Stimulated activated naive B cell treated with anti-CD40 and anti-IgM and Interleukin-4, amounts not matched to agents 10 μg/mL and 1 μg/mL and 100 μg/mL, for 72 hours (primary cell): ENCODE measurements around the gene TSPO2.
"Not testable (repeated sequence)": the region's sequence is repeated elsewhere in the genome, so short reads cannot be mapped to it uniquely, and the experiment has no call there.

Source experiments
- ATAC-seq, 2 donors: fragments of 150-1000 bp; cut with Tn5 transposase; replicated peaks; 2 replicates each; pipeline ENCODE4 v1.10.0; 2021; ENCODE audit warnings: moderate library complexity in 1 of 2
- DNase-seq: peaks from one replicate; pipeline ENCODE4 v3.0.0; 2021
- H3K27ac Mint-ChIP-seq: one replicate; pipeline ENCODE4 v1.8.0; 2022; ENCODE audit warnings: mild to moderate bottlenecking, mixed read lengths
- H3K27me3 Mint-ChIP-seq, 2 donors: one replicate each; pipeline ENCODE4 v1.8.0; 2022; ENCODE audit warnings: mixed read lengths in 2 of 2
- H3K36me3 Mint-ChIP-seq, 2 donors: one replicate each; pipeline ENCODE4 v1.8.0; 2022; ENCODE audit warnings: mixed read lengths in 2 of 2, mild to moderate bottlenecking in 1 of 2
- H3K4me1 Mint-ChIP-seq, 2 donors: one replicate each; pipeline ENCODE4 v1.8.0; 2022; ENCODE audit warnings: mixed read lengths in 2 of 2, mild to moderate bottlenecking in 1 of 2
- H3K4me3 Mint-ChIP-seq, 2 donors: one replicate each; pipeline ENCODE4 v1.8.0; 2022; ENCODE audit warnings: mild to moderate bottlenecking in 2 of 2, mixed read lengths in 2 of 2, moderate library complexity in 1 of 2
- H3K9me3 Mint-ChIP-seq, 2 donors: one replicate each; pipeline ENCODE4 v1.8.0; 2022; ENCODE audit warnings: mixed read lengths in 2 of 2, mild to moderate bottlenecking in 1 of 2

The TSPO2 gene

DNA sequence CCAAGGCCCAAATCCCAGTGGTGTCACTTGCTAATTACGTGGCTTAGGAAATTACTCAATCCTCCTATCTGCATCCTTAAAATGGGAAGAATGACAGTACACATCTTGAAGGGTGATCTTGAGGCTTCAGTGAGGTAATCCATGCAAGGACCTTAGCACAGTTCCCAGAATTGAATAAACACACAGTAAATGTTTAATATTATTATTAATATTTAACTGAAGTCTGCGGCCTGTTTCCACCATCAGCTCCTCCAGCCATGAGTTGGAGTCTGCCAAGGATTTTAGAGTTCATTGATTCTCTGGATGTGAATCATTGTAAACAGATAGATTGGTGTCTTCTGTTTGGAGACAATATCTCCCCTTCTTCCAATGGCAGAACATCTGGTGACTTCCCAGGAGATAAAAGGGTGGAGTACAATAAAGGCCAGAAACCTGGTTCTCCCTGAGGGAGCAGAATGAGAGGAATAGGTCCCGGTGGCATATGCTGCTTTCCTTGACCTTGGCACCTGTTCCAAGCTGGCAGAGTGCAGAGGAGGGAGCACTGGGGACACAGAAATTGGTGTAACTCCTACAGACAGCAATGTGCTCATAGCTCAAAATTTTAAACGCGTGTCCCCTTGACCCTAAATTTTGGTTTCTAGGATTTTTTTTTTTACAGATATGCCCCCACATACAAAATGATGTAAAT, 28.7 kb upstream of the TSPO2 start:
- Mint-ChIP-seq H3K27ac (no peak overlapping the region), H3K27me3 (peaks cover 0 to 8% of the 10 kb centered on the region in 2 donors), H3K9me3 (peaks cover 0 to 2% of the 10 kb centered on the region in 2 donors), H3K36me3 (peaks cover 3 to 4% of the 10 kb centered on the region in 2 donors), H3K4me1 (no peaks in the 10 kb centered on the region), H3K4me3 (no peak overlapping the region)
- ATAC-seq (no peak), DNase-seq (no peak)

GRCh38 chr6:41014780-41015179, 27.5 kb upstream of the TSPO2 start:
- Mint-ChIP-seq H3K9me3 (peaks cover 0 to 2% of the 10 kb centered on the region in 2 donors), H3K27me3 (peaks cover 0 to 8% of the 10 kb centered on the region in 2 donors), H3K4me1 (no peaks in the 10 kb centered on the region), H3K27ac (no peak overlapping the region), H3K4me3 (no peak overlapping the region), H3K36me3 (peaks cover 3 to 4% of the 10 kb centered on the region in 2 donors)
- DNase-seq (no peak), ATAC-seq (no peak)

- not testable (repeated sequence) for H3K4me3 Mint-ChIP-seq, H3K9me3 Mint-ChIP-seq, H3K36me3 Mint-ChIP-seq, DNase-seq, ATAC-seq, H3K27me3 Mint-ChIP-seq, H3K27ac Mint-ChIP-seq, H3K4me1 Mint-ChIP-seq
These were observed 26.4 kb upstream of the TSPO2 start for GRCh38 chr6:41015860-41016259.

- Mint-ChIP-seq H3K27me3 (peaks cover 0 to 4% of the 10 kb centered on the region in 2 donors), H3K27ac (no peak overlapping the region), H3K36me3 (peaks cover 3 to 4% of the 10 kb centered on the region in 2 donors), H3K4me1 (no peaks in the 10 kb centered on the region), H3K9me3 (peaks cover 0 to 5% of the 10 kb centered on the region in 2 donors), H3K4me3 (no peak overlapping the region)
- no peak for ATAC-seq
- no peak for DNase-seq
These were observed 24.6 kb upstream of the TSPO2 start for GRCh38 chr6:41017663-41018062.

- Mint-ChIP-seq H3K4me1 (peaks cover 0 to 2% of the 10 kb centered on the region in 2 donors), H3K27me3 (peaks cover 0 to 4% of the 10 kb centered on the region in 2 donors), H3K36me3 (peaks cover 3 to 4% of the 10 kb centered on the region in 2 donors), H3K4me3 (no peak overlapping the region), H3K27ac (no peak overlapping the region), H3K9me3 (peaks cover 0 to 5% of the 10 kb centered on the region in 2 donors)
- ATAC-seq (no peak), DNase-seq (no peak)
These were observed 20.4 kb upstream of the TSPO2 start for GRCh38 chr6:41021832-41022231.

- DNase-seq (no peak), ATAC-seq (no peak)
- Mint-ChIP-seq H3K9me3 (peaks cover 0 to 5% of the 10 kb centered on the region in 2 donors), H3K27me3 (peaks cover 0 to 4% of the 10 kb centered on the region in 2 donors), H3K4me3 (no peak overlapping the region), H3K27ac (no peak overlapping the region), H3K36me3 (peaks cover 3 to 4% of the 10 kb centered on the region in 2 donors), H3K4me1 (peaks cover 4 to 5% of the 10 kb centered on the region in 2 donors)
These were observed 20.0 kb upstream of the TSPO2 start for GRCh38 chr6:41022294-41022693.

GRCh38 chr6:41023114-41023513, 19.2 kb upstream of the TSPO2 start:
- Mint-ChIP-seq H3K36me3 (peaks cover 3% of the 10 kb centered on the region in 2 donors), H3K4me3 (no peak overlapping the region)

GRCh38 chr6:41025966-41026530, 16.2 kb upstream of the TSPO2 start:
- Mint-ChIP-seq H3K4me3 (no peak overlapping the region), H3K27ac (no peak overlapping the region), H3K4me1 (peaks cover 19 to 27% of the 10 kb centered on the region in 2 donors), H3K27me3 (no peaks in the 10 kb centered on the region), H3K9me3 (no peaks in the 10 kb centered on the region), H3K36me3 (no peaks in the 10 kb centered on the region)
- ATAC-seq, result no peak
- DNase-seq, result no peak

More at GRCh38 chr6:41023114-41023513, 19.2 kb upstream of the TSPO2 start:
- DNase-seq (no peak), ATAC-seq (no peak)
- Mint-ChIP-seq H3K27me3 (peaks cover 0 to 3% of the 10 kb centered on the region in 2 donors), H3K4me1 (peaks cover 12% of the 10 kb centered on the region in 2 donors), H3K27ac (no peak overlapping the region), H3K9me3 (peaks cover 0 to 5% of the 10 kb centered on the region in 2 donors)

DNA sequence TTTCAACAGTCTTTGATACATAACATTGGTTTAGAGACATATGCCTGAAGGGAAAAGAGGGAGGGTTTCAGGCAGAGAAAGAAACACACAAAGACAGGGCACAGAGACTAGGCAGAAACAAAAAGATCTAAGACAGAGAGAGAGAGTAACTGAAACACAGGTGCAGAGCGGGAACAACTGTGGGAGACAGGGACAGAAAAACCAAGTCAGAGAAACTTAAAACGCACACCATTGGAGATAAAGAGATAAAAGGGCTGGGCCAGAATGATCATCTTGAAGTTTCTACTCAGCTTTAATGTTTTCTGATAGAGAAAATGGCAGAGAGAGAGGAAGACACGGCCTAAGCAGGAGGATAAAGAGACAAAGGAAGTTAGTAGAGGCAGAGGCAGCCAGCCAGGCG, 15.0 kb upstream of the TSPO2 start:
- Mint-ChIP-seq H3K36me3 (no peaks in the 10 kb centered on the region), H3K4me3 (peak overlapping the region; percentile 84 to 91), H3K27ac (peak overlapping the region; percentile 88), H3K9me3 (no peaks in the 10 kb centered on the region), H3K27me3 (no peaks in the 10 kb centered on the region), H3K4me1 (peaks cover 20 to 30% of the 10 kb centered on the region in 2 donors)
- DNase-seq (no peak), ATAC-seq (no peak)

GRCh38 chr6:41027799-41028560, 14.3 kb upstream of the TSPO2 start:
- DNase-seq, result peak; percentile 74
- peak overlapping the region; percentile 88 for H3K27ac Mint-ChIP-seq
- H3K4me1 Mint-ChIP-seq, result peaks cover 20 to 30% of the 10 kb centered on the region in 2 donors
- no peaks in the 10 kb centered on the region for H3K36me3 Mint-ChIP-seq
- no peaks in the 10 kb centered on the region for H3K9me3 Mint-ChIP-seq
- peak overlapping the region; percentile 84 to 91 for H3K4me3 Mint-ChIP-seq
- H3K27me3 Mint-ChIP-seq, result no peaks in the 10 kb centered on the region
- peak; percentile 88 to 89 for ATAC-seq

- Mint-ChIP-seq H3K4me3 (peak overlapping the region; percentile 84 to 91), H3K9me3 (no peaks in the 10 kb centered on the region), H3K36me3 (peaks cover 0 to 3% of the 10 kb centered on the region in 2 donors), H3K27me3 (no peaks in the 10 kb centered on the region), H3K4me1 (peaks cover 20 to 30% of the 10 kb centered on the region in 2 donors), H3K27ac (peak overlapping the region; percentile 52)
- DNase-seq (no peak), ATAC-seq (peak; percentile 8 to 52)
These were observed 13.5 kb upstream of the TSPO2 start for GRCh38 chr6:41028561-41029412.

DNA sequence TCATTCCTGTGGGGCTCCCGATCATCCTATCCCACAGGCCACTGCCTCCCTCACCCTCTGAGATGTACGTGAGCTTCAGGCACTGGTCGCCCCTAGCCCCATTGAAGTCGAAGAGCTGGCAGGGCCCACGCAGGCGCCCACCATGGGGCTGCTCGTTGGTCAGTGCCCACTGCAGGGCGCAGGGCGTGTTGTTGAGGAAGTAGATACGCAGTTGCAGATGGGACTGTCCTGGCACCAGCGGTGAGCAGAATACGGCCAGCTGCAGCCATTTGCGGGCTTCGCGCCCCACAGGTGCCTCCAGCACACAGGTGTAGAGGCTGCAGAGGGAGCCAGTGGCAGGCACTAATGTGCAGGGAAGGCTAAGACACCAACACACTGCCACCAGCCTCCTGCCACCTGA, 9.4 kb upstream of the TSPO2 start:
- no peaks in the 10 kb centered on the region for H3K9me3 Mint-ChIP-seq
- ATAC-seq, result no peak
- no peaks in the 10 kb centered on the region for H3K27me3 Mint-ChIP-seq
- H3K27ac Mint-ChIP-seq, result no peak overlapping the region
- H3K4me3 Mint-ChIP-seq, result no peak overlapping the region
- H3K36me3 Mint-ChIP-seq, result peaks cover 0 to 7% of the 10 kb centered on the region in 2 donors
- H3K4me1 Mint-ChIP-seq, result peaks cover 10 to 21% of the 10 kb centered on the region in 2 donors
- no peak for DNase-seq

GRCh38 chr6:41033776-41034175, 8.5 kb upstream of the TSPO2 start:
- Mint-ChIP-seq H3K4me1 (peaks cover 8 to 12% of the 10 kb centered on the region in 2 donors), H3K27ac (no peak overlapping the region), H3K4me3 (no peak overlapping the region), H3K36me3 (peaks cover 0 to 7% of the 10 kb centered on the region in 2 donors), H3K9me3 (no peaks in the 10 kb centered on the region), H3K27me3 (no peaks in the 10 kb centered on the region)
- ATAC-seq (no peak), DNase-seq (no peak)

GRCh38 chr6:41036186-41036585, 6.1 kb upstream of the TSPO2 start:
- H3K4me3 Mint-ChIP-seq, result no peak overlapping the region
- H3K27me3 Mint-ChIP-seq, result no peaks in the 10 kb centered on the region
- ATAC-seq (no peak), DNase-seq (no peak)
- no peak overlapping the region for H3K27ac Mint-ChIP-seq
- peaks cover 5 to 10% of the 10 kb centered on the region in 2 donors for H3K4me1 Mint-ChIP-seq
- no peaks in the 10 kb centered on the region for H3K9me3 Mint-ChIP-seq
- peaks cover 0 to 11% of the 10 kb centered on the region in 2 donors for H3K36me3 Mint-ChIP-seq
